ENCODE data around the gene SPCS1.

DNA sequence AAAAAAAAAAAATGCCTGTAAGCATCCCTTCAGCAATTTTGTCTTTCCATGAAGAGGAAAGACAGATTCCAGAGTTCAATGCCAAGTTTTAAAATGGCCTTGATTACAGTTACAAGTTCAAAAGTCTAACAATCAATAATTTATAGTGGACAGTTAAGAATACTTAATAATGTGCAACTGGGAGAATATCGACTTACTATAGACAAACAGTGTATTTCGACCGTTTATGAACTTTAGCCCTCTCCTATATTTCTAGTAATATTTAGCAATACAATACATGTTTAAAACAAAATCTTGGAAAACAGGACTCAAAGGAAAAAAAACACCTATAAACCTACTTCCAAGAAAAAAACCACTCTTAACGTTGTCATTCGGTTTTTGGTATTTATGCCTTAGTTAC, 21.7 kb upstream of the SPCS1 start:
- TF ChIP-seq, protein P1, sequence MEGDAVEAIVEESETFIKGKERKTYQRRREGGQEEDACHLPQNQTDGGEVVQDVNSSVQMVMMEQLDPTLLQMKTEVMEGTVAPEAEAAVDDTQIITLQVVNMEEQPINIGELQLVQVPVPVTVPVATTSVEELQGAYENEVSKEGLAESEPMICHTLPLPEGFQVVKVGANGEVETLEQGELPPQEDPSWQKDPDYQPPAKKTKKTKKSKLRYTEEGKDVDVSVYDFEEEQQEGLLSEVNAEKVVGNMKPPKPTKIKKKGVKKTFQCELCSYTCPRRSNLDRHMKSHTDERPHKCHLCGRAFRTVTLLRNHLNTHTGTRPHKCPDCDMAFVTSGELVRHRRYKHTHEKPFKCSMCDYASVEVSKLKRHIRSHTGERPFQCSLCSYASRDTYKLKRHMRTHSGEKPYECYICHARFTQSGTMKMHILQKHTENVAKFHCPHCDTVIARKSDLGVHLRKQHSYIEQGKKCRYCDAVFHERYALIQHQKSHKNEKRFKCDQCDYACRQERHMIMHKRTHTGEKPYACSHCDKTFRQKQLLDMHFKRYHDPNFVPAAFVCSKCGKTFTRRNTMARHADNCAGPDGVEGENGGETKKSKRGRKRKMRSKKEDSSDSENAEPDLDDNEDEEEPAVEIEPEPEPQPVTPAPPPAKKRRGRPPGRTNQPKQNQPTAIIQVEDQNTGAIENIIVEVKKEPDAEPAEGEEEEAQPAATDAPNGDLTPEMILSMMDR (IDR thresholded peaks at IDR 0.05; ENCODE audit: borderline replicate concordance, extremely low read depth, low read length, poor library complexity, severe bottlenecking) = no peak
- TF ChIP-seq EZH2 (IDR thresholded peaks at IDR 0.05; ENCODE audit: borderline replicate concordance, low read depth, low read length, severe bottlenecking) = no peak

All from DND-41 (cell line).